ENCODE results near the gene FUZ. TPM values are rescaled to one million over a fixed set of nuclear protein-coding genes. Genes with fewer than 3 reads are reported as not detected.
"Not testable (repeated sequence)": the region's sequence is repeated elsewhere in the genome, so short reads cannot be mapped to it uniquely, and the experiment has no call there.

Gene FUZ
- total RNA-seq, 3 donors from 2014 or later, result 6.6 to 21.0 (median 11.9) TPM

GRCh38 chr19:49824662-49825061, 11.6 kb upstream of the FUZ start:
- intact Hi-C loops (cut with DNase I, micrococcal nuclease), result no loop called here
- Histone ChIP-seq H3K4me3 (no peak overlapping the region), H3K9me3 (no peaks in the 10 kb centered on the region), H3K36me3 (ENCODE audit: low read depth) (peaks cover 4% of the 10 kb centered on the region), H3K4me1 (ENCODE audit: low read depth) (no peaks in the 10 kb centered on the region)
- DNase-seq (no peak), ATAC-seq (no peak)
- no peak for TF ChIP-seq CTCF (IDR thresholded peaks at IDR 0.05)

- Histone ChIP-seq H3K4me3 (no peak overlapping the region), H3K4me1 (ENCODE audit: low read depth) (peaks cover 6% of the 10 kb centered on the region), H3K9me3 (no peaks in the 10 kb centered on the region), H3K36me3 (ENCODE audit: low read depth) (peaks cover 4% of the 10 kb centered on the region)
- intact Hi-C loops (cut with DNase I, micrococcal nuclease), result no loop called here
- TF ChIP-seq CTCF (IDR thresholded peaks at IDR 0.05), result no peak
- ATAC-seq, result no peak
- DNase-seq, result no peak
Measured at GRCh38 chr19:49823472-49823871, 10.4 kb upstream of the FUZ start.

- intact Hi-C loops (cut with DNase I, micrococcal nuclease), result no loop called here
- no peaks in the 10 kb centered on the region for H3K36me3 ChIP-seq (ENCODE audit: low read depth)
- H3K4me1 ChIP-seq (ENCODE audit: low read depth), result peaks cover 13% of the 10 kb centered on the region
- no peaks in the 10 kb centered on the region for H3K9me3 ChIP-seq
- ATAC-seq, result no peak
- H3K4me3 ChIP-seq, result no peak overlapping the region
- TF ChIP-seq CTCF (IDR thresholded peaks at IDR 0.05), result no peak
- no peak for DNase-seq
Measured at GRCh38 chr19:49820125-49820524, 7.0 kb upstream of the FUZ start.

GRCh38 chr19:49819452-49820115, 6.5 kb upstream of the FUZ start:
- peaks cover 13% of the 10 kb centered on the region for H3K4me1 ChIP-seq (ENCODE audit: low read depth)
- H3K9me3 ChIP-seq; intact Hi-C loops (cut with DNase I, micrococcal nuclease); H3K4me3 ChIP-seq; DNase-seq; H3K36me3 ChIP-seq (ENCODE audit: low read depth); ATAC-seq: not testable (repeated sequence)

- Histone ChIP-seq H3K4me3 (peak overlapping the region; percentile 35), H3K4me1 (ENCODE audit: low read depth) (peaks cover 13% of the 10 kb centered on the region), H3K9me3 (no peaks in the 10 kb centered on the region), H3K36me3 (ENCODE audit: low read depth) (no peaks in the 10 kb centered on the region)
- ATAC-seq (peak; percentile 3), DNase-seq (peak in 1 of 3 donors; percentile 69)
- no peak for TF ChIP-seq CTCF (IDR thresholded peaks at IDR 0.05)
- intact Hi-C loops (cut with DNase I, micrococcal nuclease), result no loop called here
Measured at GRCh38 chr19:49818649-49819370, 5.7 kb upstream of the FUZ start.

GRCh38 chr19:49817964-49818648, 5.0 kb upstream of the FUZ start, which contains the start of gene MED25:
TSS of gene MED25 (plus strand) at chr19:49818289. CDS start at chr19:49818342, 53 bp downstream.
- intact Hi-C loops (cut with DNase I, micrococcal nuclease), result no loop called here
- peak; percentile 82 for ATAC-seq

More at GRCh38 chr19:49817964-49818648, 5.0 kb upstream of the FUZ start, which contains the start of gene MED25:
- DNase-seq, result peak; percentile 88 to 91 (median 90)
- peak; percentile 21 for TF ChIP-seq CTCF (IDR thresholded peaks at IDR 0.05)
- Histone ChIP-seq H3K4me1 (ENCODE audit: low read depth) (peaks cover 13% of the 10 kb centered on the region), H3K9me3 (no peaks in the 10 kb centered on the region), H3K36me3 (ENCODE audit: low read depth) (peaks cover 6% of the 10 kb centered on the region), H3K4me3 (peak within 1 kb of the TSS; percentile 35)
